AG08396 (cell line): ENCODE results near the gene PIGU.

Experiments used
- DNase-seq: peaks from one replicate; pipeline ENCODE4 v3.0.0; 2012; ENCODE audit warnings: low spot score, mixed read lengths

The PIGU gene

DNA sequence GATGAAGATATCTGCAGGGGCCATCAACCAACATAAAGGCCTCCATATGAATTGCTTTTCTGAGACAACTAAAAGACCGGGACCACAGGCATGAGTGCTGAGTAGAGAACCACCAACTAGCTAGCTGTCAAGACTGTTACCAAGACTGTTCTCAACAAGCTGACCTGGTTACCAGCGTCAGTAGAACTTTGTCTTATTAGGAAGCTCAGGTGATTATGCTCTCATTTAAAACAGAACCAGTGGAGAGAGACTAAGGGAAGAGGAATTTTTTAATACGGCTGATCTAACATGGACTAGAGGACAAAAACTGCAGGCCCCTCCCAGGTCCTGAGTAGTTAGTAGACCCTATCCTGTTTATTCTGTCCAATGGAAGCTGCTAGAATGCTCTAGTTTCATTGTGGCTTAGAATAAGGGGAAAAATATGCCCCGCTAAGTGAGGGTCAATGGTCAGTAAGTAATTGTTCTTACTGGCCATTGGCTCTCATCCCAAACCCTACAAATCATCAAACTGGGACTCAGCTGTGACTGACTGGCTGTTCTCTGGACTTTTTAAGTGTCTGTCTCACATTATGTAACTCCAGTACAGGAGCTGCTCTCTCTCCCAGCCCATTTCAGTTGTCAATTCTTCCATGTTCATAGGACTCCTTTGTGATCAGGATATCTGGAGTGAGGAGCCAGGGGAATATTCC is 164.5 kb downstream of the PIGU start:
- no peak for DNase-seq

DNA sequence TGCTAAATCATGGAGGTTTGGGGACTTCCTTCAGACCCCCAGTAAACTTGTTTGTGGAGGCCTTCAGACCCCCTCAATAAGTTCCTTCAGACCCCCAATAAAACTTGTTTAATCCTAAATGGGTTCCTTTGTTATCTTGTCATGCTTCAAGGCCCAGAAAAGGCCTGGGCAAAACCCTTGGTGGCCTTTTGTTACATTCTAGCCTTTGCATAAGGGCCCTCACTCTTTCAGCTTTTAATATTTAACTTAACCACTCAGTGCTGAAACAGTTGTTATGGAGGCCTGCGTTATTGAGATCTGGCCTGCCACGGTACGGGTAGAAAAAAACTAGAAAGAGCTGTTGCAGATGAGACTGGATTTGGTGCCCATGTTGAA is 165.0 kb downstream of the PIGU start:
- DNase-seq = no peak

DNA sequence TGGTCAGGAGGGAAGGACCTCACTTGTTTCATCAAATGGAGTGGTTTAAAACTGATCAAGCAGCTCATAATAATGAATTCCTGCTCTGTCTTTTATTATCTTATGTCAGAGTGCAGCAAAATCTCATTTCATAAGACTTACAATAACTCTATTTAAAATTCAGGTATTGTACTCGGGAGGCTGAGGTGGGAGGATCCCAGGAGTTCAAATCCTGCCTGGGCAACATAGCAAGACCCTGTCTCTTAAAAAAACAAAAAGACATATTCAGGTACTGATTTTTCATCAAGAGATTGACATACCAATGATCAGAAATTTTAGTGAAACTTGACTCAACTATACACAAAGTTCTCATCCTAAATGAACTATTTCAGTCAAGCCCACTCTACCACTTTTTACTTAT is 166.3 kb downstream of the PIGU start:
- no peak for DNase-seq
